Epithelial cell of proximal tubule (primary cell): ENCODE measurements around the gene SAFB. TPM values are rescaled to one million over a fixed set of nuclear protein-coding genes. Genes with fewer than 3 reads are reported as not detected.
"Not testable (repeated sequence)": the region's sequence is repeated elsewhere in the genome, so short reads cannot be mapped to it uniquely, and the experiment has no call there.

ENCODE experiments used
- DNase-seq: peaks from one replicate; pipeline ENCODE4 v3.0.0-alpha.2; 2011; ENCODE audit warnings: low read depth
- H3K4me3 ChIP-seq: 2 replicates; pipeline ENCODE4 v1.5.1; 2011; ENCODE audit warnings: low read depth, mild to moderate bottlenecking, low read length
- total RNA-seq: library from RNA; depleted of rRNA; stranded (reverse); fragments of >200 nt; gene quantifications from 2 replicates; pipeline ENCODE4 v1.2.3, GENCODE V29; 2015
- TF ChIP-seq, protein P1 (sequence below): conservative IDR thresholded peaks from 2 replicates; pipeline ENCODE4 v1.5.1; 2012; ENCODE audit warnings: low read depth, mild to moderate bottlenecking, low read length

The SAFB gene
- total RNA-seq, 1 donor from 2014 or later: 65.6 TPM

DNA sequence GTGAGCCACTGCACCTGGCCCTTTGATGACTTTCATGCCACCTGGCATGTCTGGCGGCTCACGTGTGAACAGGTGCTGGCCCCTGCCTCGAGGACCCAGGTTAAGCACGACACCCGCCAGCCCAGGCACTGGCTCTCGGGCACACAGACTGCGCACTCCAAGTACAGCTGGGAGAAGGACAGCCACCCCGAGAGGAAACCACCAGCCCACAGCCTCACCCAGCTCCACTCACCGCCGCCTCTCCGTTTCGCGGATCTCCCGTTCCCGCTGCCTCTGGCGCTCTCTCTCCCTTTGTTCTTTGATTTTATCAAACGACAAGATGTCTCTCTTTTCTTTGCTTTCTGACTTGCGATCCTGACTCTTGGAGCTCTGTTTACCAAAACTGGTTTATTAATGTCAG is 27.8 kb upstream of the SAFB start:
- no peak overlapping the region for H3K4me3 ChIP-seq
- TF ChIP-seq, protein P1, sequence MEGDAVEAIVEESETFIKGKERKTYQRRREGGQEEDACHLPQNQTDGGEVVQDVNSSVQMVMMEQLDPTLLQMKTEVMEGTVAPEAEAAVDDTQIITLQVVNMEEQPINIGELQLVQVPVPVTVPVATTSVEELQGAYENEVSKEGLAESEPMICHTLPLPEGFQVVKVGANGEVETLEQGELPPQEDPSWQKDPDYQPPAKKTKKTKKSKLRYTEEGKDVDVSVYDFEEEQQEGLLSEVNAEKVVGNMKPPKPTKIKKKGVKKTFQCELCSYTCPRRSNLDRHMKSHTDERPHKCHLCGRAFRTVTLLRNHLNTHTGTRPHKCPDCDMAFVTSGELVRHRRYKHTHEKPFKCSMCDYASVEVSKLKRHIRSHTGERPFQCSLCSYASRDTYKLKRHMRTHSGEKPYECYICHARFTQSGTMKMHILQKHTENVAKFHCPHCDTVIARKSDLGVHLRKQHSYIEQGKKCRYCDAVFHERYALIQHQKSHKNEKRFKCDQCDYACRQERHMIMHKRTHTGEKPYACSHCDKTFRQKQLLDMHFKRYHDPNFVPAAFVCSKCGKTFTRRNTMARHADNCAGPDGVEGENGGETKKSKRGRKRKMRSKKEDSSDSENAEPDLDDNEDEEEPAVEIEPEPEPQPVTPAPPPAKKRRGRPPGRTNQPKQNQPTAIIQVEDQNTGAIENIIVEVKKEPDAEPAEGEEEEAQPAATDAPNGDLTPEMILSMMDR: no peak
- DNase-seq: no peak

DNA sequence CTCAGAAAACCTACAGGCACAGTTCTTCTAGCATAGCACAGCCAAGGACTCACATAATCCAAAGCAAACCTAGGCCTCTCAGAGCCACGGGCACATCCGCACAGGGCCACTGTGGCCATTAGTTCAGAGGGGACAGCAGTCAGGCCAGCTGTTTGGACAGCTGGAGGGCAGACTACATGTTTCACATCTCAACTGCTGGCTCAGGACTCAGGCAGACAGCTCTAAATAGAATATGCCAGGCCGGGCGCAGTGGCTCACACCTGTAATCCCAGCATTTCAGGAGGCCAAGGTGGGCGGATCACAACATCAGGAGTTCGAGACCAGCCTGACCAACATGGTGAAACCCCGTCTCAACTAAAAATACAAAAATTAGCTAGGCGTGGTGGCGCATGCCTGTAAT is 27.1 kb upstream of the SAFB start:
- no peak for DNase-seq
- no peak overlapping the region for H3K4me3 ChIP-seq
- TF ChIP-seq, protein P1: no peak

GRCh38 chr19:5600797-5601196 is 22.1 kb upstream of the SAFB start:
- no peak for DNase-seq
- H3K4me3 ChIP-seq: no peak overlapping the region
- TF ChIP-seq, protein P1: no peak

GRCh38 chr19:5603626-5604025 is 19.3 kb upstream of the SAFB start:
- TF ChIP-seq, protein P1: no peak
- H3K4me3 ChIP-seq: no peak overlapping the region
- no peak for DNase-seq

DNA sequence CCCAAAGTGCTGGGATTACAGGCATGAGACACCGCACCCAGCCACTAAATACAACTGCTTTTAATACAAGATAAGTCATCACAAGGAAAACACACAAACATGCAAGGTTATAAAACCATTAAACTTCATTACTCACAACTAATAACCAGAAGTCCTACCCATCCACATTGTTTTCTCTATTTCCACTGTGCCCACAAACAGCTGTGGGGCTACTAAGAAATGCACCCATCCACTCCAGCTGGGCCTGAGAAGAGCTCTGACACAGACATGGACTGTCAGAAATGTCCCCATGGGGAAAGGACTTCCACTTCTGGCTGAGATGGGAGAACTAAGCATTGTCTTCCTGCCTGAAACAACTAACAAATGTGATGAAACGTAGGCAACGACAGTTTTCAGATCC is 17.5 kb upstream of the SAFB start:
- H3K4me3 ChIP-seq: no peak overlapping the region
- TF ChIP-seq, protein P1: no peak
- no peak for DNase-seq

- DNase-seq: no peak
- no peak overlapping the region for H3K4me3 ChIP-seq
- TF ChIP-seq, protein P1: no peak
Measured at GRCh38 chr19:5607318-5608275, 15.3 kb upstream of the SAFB start.

- DNase-seq: no peak
- H3K4me3 ChIP-seq: no peak overlapping the region
- TF ChIP-seq, protein P1: no peak
Measured at GRCh38 chr19:5608291-5608690, 14.6 kb upstream of the SAFB start.

- H3K4me3 ChIP-seq, DNase-seq: not testable (repeated sequence)
Measured at GRCh38 chr19:5608766-5609165, 14.1 kb upstream of the SAFB start.
